ENCODE measurements around the gene PPM1A.
A peak's percentile ranks its signal among the peaks of the same experiment; 100 is the strongest.

The PPM1A gene

DNA sequence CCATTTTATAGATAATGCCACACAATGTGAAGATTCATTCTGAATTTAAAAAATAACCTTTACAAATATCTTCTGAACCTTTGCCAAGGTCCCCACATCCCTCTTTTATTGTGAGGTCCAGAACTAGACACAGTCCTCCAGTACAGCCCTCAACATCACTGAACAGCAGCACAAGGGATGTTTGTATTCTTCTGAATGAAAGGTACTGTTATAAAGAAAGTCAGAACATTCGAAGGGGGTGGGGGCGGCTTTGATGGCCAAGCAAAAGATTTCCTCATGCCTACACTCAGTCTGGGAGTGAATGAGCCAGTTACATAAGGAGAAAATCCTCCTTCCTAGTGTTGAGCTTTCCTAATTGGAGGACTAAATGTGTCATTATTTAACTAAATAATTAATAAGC is 77.3 kb downstream of the PPM1A start:
- DNase-seq, result no peak

DNA sequence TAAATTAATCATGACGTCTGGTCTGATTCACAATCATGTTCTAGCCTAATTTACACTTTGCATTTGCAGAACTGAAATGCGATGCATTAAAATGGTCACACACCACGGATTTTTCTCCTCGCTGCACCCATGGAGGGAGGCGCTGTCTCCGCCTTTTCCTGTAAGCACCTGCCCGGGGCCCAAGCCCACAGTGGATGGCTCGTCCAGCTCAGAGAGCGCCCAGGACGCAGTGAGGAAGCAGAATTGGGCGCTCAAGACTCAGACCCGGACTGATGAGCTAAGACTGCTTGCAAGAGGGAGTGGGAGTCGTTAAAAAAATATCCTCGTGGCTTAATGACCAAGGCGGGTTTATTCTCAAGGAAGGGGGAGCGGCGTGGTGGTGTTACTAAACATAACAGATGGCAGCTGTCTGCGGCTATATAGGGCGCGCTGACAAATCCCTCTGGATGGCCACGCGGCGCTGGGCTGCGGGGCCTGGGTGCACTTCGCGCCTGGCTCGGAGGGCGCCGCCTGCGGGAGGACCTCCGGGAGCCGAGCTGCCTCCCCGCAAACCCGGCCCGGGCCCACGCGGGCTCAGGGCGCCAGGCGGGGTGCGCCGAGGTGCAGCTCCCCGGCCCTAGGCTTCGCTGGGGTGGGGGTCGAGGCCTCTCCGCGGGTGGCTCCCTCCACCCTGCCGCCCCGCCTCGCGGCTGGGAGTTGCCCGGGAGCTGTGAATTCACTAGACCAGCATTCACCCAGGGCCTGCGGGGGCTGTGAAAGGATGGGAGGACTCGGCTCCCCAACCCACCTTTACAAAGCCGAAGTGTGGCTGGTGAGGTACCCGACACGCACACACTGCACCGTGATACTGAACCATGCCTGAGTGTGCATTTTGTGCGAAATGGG is 78.7 kb downstream of the PPM1A start:
- peak; percentile 31 to 37 for DNase-seq

DNA sequence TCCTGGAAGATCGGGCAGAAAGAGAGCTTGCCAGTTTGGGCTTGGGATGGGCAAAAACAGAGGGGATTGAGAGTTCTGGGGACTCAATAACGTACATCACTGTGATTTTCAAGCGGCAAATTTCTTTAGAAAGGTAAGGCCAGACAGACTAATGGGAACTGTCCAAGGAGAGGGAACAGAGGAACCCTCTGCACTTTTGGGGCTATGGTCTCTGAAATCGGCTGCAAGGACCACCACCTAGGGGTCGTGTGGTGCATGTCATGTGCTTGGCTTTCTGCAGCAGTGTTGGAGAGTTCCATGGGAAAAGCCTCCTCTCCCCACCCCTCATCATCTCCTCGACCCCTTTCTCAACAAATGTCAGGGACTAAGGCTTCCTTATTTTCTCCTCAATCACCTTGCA is 79.6 kb downstream of the PPM1A start:
- no peak for DNase-seq

DNA sequence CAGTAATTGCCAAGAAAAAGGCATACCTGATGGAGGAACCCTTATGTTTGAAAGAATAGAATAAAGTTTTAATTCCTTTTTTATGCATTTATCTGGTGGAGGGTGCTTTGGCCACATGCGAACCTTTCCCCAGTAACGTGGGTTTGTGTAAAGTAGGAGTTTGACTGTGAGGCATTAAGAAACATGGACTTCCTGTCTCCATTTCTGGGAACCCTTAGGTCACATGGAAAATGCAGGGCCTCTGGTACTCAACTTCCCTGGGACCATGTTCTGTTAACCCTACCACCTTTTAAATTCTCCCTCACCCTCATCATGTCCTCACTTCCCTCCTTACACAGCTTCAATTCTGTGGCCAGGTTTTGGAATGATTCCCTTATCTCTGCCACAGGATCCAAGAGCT is 80.3 kb downstream of the PPM1A start:
- DNase-seq, result no peak

DNA sequence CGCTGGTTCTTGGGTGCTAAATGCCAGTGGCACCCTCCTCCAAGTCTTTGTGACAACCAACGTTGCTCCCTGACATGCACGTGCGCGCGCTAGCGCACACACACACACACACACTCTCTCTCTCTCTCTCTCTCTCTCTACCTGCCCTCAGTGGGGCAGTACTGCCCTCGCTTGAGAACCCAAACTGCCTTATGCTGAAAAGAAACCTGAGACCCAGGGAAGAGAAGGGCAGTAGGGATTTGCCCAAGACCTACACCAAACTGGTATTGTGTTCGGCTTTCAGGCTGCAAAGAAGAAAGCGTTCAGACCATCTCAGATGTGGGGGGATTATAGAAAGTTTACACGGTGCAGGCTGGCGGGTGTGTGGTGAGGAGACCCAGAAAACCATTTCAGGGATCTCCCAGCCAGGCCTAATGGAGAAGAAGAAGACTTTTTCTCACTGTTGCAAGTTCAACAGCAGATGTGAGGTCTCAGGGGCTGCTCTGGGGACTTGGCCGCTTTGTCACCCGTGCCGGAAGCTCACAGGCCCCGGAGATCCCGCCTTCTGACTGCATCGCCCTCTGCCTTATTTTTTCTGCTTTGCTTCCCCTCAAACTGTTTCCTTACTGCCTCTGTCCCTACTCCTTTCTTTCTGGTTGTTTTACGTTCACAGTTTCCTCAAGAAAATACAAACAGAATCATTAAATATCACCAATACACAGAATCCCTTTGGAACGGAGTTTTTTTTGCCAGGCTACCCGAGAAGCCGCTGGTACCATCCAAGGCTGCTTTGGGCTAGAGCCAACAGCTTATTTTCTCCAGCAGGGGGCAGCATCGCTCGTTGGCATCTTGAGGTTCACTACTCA is 82.4 kb downstream of the PPM1A start:
- peak; percentile 77 to 82 for DNase-seq

DNA sequence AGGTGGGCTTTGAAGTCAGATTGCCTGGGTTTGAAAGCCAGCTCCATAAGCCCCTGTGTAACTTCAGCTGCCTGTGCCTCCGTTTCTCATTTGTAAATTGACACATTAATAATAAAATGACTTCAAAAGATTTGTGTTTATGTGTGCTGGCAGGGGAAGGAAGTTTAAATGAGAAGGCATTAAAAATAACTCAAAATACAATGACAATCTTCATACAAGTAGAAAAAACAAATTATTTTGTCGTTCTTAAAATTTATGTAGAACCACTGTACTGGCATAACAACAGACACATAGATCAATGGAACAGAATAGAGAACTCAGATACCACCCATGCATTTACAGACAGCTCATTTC is 83.0 kb downstream of the PPM1A start:
- DNase-seq, result no peak

DNA sequence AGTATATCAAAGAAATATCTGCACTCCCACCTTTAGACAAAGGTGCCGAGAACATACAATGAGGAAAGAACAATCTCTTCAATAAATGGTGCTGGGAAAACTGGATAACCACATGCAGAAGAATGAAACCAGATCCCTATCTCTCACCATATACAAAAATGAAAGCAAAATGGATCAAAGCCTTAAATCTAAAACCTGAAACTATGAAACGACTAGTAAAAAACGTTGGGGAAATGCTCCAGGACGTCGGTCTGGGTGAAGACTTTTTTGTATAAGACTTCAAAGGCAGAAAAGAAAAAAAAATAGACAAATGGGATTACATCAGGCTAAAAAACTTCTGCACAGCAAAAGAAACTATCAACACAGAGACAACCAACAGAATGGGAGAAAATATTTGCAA is 83.8 kb downstream of the PPM1A start:
- DNase-seq, result peak in 1 of 2 donors; percentile 9

DNA sequence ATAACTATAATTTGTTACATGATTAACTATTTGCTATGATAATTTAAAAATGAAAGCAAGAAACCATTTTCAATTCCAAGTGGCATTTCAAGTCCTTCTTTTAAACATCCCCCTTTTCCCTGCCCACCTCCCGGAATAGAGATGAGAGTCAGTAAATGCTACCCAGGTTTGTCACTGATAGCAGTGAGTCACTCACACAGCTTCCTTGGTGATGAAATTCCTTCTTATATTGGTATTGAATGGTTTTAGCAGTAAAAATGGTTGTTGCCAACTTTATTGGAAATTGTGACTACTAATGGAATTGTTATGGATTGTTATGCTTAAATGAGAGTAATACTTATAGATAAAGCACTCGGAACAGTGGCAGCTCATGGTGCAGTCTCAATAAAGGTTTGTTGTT is 90.5 kb downstream of the PPM1A start:
- DNase-seq, result no peak

DNA sequence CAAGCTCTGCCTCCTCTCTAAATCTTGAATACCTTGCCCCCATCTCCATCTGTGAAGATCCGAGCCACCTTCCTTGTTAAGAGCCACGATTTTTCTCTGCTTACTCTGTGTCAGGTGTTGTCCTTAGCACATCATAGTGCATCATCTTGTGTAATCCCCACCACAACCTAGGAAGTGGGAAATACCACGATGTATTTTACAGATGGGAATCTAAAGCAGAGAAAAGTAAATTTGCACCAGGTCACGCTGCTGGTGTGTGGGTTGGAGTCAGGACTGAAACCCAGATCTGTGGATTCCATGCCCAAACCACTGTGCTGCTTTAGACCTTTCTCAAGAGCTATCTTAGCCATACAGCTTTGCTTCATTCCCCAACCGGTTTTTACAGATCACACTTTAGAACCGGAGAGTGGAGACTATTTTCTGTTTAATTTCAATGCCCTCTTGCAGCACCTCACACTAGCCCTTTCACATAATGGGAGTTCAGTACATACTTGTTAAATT is 94.6 kb downstream of the PPM1A start:
- no peak for DNase-seq

DNA sequence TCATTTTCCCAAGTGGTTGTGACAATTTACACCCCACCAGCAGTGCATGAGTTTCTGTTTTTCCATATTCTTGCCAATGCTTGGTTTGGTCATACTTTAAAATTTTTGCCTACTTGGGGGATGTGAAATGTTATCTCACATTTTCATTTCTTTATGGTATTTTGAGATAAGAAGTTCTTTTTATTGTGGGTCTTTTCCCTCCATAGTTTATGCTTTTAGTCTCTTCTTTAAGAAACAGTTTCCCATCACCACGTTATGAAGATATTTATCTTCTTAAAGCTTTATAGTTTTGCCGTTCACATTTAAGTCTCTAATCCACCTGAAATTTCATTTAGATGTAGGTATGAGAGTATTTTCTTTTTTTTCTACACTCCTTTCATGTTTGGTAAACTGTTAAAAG is 95.7 kb downstream of the PPM1A start:
- DNase-seq, result no peak

DNA sequence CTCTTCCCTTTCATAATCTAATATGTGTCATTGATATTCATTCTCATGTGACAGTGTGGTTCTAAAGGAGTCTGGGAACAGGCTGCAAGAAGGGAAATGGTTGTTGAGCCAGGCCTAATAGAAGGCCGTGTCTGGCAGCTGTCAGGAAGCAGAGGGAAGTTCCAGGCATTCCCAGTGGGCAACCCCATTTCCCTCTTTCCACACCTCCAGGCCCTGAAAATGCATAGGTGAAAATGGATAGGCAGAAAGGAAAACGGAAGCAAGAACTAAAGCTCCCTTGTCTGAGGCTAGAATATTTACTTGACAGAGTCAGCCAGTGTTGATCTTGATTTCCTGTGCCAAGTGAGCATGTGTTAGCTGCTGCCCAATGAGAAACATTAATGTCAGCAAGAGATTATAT is 97.7 kb downstream of the PPM1A start:
- DNase-seq, result no peak

DNA sequence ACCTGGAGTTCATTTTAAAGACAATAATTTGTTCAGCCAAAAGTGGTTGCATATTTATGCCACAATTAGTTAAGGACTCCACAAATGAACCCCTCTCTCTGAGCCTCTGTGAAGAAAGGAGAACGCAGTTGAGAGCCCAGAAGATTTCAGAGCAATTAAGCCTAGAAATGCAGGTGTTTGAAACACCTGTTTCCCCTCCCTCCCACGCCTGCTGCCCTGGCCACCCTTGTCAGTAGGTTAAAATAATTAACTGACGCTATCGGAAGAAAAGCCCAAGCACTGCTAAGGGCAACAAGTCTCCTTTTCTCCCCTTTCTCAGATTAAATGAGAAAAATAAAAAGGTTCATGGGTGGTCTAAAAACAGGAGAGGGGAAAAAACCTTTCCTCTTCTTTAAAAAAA is 99.2 kb downstream of the PPM1A start:
- no peak for DNase-seq

Data from CD4-positive, alpha-beta T cell treated with Interleukin-4 for 1 hour (primary cell).